Endometrial microvascular endothelial cells (primary cell): ENCODE measurements around the gene KCNIP2. TPM values are rescaled to one million over a fixed set of nuclear protein-coding genes. Genes with fewer than 3 reads are reported as not detected.

Experiments used
- in situ Hi-C: cut with HindIII; loops from 2 replicates; pipeline ENCODE4 v1.10.0; 2017; ENCODE audit warnings: low sequenced_read_pairs, low pct_unique_long_range_greater_than_20kb; ENCODE audit errors: inconsistent ontology term
- total RNA-seq: library from RNA; depleted of rRNA; stranded (reverse); fragments of >200 nt; gene quantifications from one replicate; pipeline ENCODE4 v1.2.3, GENCODE V29; 2015; ENCODE audit errors: inconsistent ontology term

The KCNIP2 gene
- total RNA-seq, 1 donor from 2014 or later = 0.09 TPM

DNA sequence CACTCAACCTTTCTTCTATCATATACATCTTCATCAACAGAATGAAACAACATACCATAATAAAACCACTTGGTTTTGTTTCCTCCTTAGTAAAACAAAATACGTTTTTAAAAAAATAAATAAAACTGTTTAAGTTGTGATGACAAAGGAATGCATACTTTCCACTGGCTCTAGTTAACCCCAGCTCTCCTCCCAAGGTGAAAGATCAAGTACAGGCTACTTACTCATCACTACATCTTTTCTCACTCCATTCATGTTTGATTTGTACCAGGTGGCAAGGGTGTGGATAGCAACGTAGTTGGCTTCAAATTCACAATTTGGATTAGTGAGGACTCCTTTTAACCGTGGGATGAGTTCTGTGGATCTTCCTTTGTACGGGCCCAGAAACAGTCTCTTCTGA lies 40.1 kb downstream of the KCNIP2 start:
- in situ Hi-C loops = no loop called here

DNA sequence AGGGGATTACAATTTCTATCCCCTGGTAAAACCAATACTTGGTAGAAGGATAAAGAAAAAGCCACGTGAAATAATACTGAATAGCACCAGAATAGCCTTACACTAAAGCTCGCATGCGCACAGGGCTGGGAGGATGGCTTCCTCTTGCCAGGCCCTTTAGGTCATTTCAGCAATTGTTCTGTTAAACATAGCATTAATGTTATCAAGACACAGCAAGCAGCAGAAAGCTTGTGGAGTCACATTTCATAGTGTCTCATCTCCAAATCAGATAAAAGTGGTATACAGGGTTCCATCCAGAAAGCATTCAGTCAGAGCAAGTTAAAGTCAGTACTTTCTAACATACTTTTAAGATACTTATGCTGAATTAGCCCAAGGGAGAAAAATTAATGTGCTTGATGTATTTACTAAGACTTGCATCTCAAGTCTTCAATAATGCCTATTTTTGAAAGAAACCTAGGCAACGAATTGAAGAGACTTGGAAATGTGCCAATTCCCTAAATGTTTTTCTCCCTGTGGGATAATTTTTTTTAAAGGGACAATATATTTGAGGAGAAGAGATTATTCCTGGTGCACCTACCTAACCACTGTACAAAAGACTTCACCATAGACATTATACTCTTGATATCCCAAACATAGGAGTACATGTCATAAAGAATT lies 46.1 kb downstream of the KCNIP2 start:
- in situ Hi-C loops = loop anchor here (25.0 kb wide), 1 partner anchor 210 kb away; the partner anchor contains the start of genes DPCD and POLL

DNA sequence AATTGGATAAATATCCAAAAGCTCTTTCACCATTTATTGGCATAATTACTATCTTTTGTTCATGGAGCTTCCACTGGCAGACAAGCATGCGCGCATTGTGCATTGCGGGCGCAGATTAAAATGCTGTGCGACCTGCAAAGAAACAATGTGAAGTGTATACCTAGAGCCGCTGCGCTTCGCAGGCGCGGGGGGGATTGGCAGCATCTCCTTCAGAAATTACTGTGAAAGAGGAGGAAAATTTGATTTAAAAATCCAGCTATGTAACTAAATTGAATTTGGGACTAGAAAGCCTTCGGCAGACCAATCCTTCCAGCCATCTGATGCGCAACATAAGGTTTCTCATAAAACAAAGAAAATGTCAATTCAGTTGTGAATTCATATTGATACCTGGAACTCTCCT lies 50.1 kb downstream of the KCNIP2 start:
- in situ Hi-C loops = loop anchor here (25.0 kb wide), 1 partner anchor 206 kb away; the partner anchor contains the start of genes DPCD and POLL

DNA sequence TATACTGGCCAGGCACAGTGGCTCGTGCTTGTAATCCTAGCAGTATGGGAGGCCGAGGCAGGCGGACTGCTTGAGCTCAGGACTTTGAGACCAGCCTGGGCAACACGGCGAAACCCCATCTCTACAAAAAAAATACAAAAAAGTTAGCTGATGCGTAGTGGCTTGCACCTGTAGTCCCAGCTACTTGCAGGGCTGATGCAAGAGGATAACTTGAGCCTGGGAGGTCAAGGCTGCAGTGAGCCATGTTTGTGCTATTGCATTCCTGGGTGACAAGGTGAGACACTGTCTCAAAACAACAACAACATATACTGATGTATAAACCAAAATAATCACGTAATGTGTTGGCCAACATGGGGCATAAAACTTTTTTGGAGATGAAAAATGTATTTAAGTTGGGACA lies 53.9 kb downstream of the KCNIP2 start:
- in situ Hi-C loops = loop anchor here (25.0 kb wide), 1 partner anchor 202 kb away; the partner anchor contains the start of genes DPCD and POLL

DNA sequence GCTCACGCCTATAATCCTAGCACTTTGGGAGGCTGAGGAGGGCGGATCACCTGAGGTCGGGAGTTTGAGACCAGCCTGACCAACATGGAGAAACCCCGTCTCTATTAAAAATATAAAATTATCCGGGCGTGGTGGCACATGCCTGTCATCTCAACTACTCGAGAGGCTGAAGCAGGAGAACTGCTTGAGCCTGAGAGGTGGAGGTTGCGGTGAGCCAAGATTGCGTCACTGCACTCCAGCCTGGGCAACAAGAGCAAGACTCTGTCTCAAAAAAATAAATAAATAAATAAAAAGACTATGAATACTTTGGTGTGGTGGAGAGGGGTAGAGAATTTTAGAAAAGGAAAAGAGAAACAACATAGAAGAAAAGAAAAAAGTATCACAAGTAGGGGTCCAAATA lies 54.4 kb downstream of the KCNIP2 start:
- in situ Hi-C loops = loop anchor here (25.0 kb wide), 1 partner anchor 202 kb away; the partner anchor contains the start of genes DPCD and POLL

DNA sequence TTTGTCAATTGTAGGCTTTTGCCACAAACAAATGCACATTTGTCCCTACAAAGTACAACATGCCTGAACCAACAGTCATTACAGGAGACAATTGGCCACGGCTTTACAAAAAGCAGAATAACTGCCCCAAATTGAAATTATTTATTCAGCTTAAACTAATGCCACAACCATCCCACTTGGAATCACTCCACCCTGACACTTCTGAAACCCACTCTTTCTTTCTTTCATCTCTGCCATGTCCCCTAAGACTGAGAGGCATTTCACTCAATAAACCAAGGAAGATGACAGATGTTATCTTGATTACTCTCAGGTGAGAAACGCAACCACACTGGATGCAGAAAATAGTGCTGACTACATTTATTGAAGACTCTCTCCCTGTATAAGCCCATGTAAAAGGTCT lies 57.8 kb downstream of the KCNIP2 start:
- in situ Hi-C loops = loop anchor here (25.0 kb wide), 1 partner anchor 198 kb away; the partner anchor contains the start of genes DPCD and POLL

DNA sequence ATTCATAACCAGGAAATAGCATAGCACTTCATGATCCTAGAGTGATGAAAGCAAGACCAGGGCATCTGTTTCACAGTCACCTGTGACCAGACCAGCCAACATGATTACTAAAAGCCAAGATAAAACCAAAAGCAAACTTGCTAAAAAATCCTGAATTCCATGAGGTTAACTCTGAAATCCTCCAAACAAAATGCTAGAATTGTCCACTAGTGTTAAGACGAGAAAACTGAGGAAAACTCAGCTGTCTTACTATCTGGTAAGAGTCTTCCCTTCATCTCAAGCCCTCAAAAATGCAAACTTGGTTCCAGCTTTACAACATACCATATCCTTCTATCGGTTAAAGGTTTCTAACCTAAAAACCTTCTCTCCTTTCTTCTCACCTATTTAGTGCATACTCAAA lies 59.0 kb downstream of the KCNIP2 start:
- in situ Hi-C loops = loop anchor here (25.0 kb wide), 1 partner anchor 197 kb away; the partner anchor contains the start of genes DPCD and POLL

DNA sequence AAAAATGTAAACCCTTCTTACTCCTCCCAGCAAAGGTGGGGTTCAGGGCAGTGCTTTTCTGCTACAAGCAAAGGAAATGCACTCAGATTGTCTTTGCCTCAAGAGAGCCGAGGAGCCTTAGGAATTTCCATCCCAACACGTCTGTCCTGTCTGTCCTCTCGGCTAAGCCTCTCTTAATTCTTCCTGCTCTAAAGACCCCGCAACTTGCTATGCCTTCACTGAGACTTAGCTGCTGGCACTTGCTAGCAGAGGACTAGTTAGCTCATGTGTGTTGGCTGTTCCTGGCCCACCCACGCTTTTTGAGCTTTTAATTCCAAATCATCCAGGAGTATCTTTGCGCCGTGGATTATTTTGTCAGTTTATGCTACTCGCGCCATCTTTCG lies 59.9 kb downstream of the KCNIP2 start:
- in situ Hi-C loops = loop anchor here (25.0 kb wide), 1 partner anchor 196 kb away; the partner anchor contains the start of genes DPCD and POLL

DNA sequence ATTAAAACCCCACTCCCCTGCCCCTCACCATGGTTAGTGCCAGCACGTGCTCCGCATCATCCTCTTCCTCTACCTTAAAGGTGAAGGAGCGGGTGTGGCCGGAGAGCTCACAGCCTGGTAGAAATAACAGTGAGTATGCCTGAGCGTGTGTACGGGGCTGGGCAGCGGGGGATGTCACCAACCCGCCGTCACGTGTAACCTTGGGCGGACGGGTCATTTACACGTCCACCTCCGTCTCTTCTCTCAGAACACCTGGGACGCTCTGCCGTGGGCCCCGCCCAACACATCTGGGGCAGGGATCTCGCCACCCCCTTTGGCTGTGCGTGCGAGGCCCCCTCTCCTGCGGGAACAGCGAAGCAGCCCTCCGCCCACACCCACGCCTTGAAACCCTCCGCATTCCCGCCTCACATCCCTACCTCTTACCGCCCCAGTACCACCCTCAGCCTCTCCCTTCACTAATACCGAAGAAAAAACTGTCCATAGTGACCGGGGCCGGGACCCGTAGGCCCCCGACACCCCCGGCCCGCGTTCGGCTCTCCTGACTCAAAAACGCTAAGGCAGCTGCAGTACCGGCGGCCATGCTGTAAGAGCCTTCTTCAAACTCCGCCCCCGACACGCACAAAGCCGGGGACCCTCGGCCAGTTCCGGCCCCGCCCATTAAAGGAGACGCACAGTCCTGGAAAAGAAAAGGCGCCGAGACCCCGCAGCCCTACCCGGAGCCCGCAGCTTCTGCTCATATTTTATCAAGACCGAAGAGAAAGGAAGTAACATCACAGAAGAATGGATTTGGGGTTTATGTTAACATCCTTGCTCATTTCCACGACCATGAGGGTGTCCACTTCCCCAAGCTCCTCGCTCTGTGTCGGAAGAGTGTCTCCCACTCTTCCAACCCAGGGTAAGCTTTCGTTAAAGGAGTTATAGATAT lies 60.5 kb downstream of the KCNIP2 start, which contains the start of gene NPM3:
Gene NPM3, minus strand, starts transcription at position 636 of the 925 bp plus-strand sequence. Its CDS starts 56 bp downstream, at position 580.
- in situ Hi-C loops = loop anchor here (25.0 kb wide), 1 partner anchor 196 kb away; the partner anchor contains the start of genes DPCD and POLL

DNA sequence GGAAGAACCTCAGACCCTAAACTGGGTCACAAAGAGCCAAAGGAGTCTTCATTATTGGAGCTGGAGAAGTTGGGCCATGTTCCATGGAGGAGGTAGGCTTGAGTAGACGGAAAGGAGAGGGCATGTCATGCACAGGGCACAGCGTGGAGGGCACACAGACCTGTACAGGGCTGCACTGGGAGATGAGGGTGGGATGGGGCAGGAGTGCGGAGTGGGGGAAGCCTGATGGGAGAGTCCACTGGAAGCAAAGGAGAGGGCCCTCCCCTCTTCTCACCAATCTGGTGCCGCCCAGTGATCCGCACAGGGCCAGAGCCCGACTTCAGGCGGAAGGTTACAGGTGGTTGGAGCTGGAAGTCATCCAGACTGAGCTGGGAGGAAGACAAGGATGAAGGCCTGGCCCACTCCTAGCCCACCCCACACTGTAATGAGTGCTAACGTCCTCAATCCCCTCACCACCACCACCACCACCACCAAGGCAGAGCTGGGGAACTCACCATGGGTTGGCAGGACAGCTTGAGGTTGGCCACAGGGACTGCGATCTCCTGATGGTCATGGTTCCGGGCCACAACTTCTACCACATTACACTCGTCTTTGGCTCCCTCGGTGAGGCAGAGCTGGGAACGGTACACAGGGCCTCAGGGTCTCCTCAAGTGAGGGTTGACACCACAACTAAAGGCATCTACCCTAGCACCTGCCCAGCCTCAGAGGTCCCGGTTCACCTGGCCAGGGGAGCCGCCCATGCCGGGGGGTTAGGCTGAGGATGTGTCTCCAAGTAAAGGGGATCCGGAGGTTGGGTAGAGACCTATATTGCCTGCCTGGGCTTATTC lies 61.4 kb downstream of the KCNIP2 start:
- in situ Hi-C loops = loop anchor here (25.0 kb wide), 1 partner anchor 195 kb away; the partner anchor contains the start of genes DPCD and POLL

DNA sequence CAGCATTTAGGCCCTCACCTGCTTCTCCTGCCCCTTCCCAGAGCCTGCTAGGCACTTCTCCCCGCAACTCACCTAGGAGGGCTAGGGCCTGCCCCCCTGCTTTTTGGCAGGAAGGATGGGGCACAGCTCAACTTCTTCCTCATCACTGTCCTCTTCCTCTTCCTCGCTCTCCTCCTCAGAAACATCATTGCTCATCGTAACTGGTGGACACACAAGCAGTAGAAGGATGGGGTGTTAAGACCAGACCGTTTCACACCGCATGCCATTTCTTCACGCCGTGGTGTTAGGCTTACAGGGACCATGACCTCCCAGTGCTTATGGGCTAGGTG lies 62.0 kb downstream of the KCNIP2 start:
- in situ Hi-C loops = loop anchor here (25.0 kb wide), 1 partner anchor 194 kb away; the partner anchor contains the start of genes DPCD and POLL

DNA sequence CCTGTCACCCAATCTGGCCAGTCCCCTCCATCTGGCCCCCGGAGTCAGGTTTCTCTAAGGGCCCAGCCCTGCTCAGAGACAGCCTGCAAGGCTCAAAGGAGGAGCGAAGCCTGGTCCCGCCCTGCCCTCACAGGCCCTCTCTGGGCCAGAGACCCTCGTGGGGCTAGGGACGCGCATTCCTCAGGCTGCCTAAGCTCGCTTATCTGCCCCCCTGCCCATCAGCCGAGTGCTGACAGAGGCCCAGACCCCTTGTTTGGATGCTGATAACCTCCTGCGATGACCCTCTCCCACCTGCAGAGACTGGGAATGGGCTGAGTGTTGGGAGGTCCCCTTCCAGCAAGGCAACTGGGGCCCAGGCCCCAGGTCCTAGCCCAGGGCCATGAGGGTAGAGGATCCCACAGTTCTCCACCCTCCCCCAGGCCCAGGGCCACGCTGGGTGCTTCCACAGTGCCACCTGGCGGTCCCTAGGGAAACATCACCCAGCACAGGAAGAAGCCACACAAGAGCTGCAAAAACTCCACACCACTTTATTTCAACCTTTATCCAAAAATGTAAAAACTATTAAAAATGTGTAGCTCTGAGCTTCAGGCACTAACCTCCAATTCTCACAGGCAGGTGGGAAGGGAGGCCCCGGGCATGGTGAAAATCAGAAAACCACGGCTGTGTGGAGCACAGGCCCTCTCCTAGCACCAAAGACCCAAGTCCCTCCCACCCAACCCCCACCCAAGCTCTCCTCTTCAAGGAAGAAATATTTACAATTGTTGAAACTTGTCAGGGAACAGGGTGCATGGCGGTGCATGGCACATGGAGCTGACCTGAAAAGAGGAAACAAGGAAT lies 62.6 kb downstream of the KCNIP2 start:
- in situ Hi-C loops = loop anchor here (25.0 kb wide), 1 partner anchor 194 kb away; the partner anchor contains the start of genes DPCD and POLL

DNA sequence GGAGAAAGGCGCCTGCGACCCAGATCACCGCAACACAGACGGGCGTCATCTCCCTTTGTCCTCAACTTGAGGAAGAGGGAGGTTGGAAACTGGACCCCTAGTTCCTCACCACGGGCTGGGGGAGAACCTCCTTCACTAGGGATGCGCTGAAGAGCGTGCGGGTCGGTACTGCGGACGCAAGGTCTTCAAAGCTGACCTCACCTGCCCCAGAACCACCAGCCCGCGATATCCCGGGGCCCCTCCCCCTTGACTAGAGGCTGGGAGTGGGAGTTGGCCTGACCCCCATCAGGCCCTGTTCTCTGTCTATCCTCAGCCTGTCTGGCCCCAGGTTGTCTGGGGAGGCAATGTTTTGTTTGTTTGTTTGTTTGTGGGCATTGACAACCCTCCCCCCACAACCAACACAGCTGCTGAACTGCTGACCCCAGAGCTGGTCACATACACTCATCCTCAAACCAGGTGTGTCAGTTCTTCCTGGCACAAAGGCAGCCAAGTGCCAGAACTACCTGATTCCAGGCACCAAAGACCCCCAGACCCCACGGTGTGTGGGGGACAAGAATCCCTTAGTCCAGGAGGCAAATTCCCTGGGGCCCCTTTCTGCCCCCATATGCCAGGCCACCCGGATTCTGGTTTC lies 63.3 kb downstream of the KCNIP2 start:
- in situ Hi-C loops = loop anchor here (25.0 kb wide), 1 partner anchor 193 kb away; the partner anchor contains the start of genes DPCD and POLL

DNA sequence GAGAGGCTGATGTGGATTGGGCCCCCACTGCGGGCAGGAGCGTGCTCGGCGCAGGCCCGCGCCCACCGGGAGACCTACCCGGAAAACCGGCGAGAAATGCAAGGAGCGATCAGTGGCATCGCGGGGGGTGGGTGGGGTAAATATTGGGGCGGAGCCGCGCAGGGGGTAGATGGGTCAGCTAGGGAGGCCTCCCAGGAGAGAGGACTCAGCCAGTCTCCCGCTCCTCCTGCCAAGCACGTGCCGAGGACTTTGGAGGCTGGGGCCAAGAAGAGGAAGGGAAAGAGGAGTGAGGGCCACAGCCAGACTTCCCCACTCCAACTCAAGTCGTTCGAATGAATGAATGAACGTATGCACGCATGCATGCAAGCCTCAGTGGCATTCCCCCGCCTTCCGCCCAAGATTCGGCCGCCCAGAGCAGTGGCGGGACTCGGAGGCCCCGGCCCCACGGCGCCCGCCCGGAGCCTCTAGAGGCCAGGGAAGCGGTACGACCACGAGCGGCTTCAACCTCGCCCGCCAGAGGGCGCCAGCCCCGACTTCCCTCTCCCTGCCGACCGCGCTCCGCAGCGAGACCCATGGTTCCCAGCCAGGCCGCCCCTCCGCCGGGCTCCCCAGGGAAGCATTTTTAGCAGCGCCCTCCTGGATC lies 63.9 kb downstream of the KCNIP2 start:
- in situ Hi-C loops = loop anchor here (25.0 kb wide), 1 partner anchor 192 kb away; the partner anchor contains the start of genes DPCD and POLL

DNA sequence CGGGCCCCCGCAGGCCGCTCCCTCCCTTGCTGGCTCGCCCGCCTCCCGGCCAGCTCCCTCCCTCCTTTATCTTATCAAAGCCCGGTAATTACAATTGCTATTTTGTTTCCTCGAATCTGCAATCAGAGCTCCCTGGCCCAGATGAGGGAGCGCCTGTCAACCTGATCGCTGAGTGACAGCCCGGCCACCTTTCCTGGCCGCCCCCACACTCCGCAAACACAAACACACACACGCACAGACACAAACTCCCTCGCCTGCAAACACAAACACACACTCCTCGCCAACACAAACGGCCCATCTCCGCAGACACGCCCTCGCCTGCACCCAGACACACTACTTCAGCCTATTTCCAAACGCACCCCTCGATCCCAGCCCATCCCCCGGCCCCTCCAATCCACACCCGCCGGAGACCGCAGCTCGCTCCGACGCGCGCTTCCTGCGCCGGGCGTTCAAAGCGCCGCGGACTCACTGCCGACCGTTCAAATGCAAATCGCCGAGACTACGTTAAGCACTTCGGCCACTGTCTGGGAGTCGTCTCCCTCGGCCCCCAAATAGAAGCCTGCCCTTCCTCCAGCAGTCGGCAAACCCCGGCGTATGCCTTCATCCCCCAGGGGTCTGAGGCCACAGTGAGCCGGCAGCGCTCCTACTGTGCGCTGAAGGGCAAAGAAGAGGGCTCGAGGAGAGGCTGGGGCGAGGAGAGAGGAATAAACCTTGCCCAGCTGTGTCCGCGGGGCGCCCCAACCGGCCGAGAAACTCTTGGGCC lies 64.6 kb downstream of the KCNIP2 start:
- in situ Hi-C loops = loop anchor here (25.0 kb wide), 1 partner anchor 192 kb away; the partner anchor contains the start of genes DPCD and POLL
